Tibial nerve (tissue), 4 donors: ENCODE measurements around the gene ZC3H10. TPM values are rescaled to one million over a fixed set of nuclear protein-coding genes. Genes with fewer than 3 reads are reported as not detected.

Experiments
- DNase-seq, 2 donors: peaks; one replicate each; pipeline ENCODE4 v3.0.0-alpha.2; 2019; ENCODE audit warnings: low spot score in 2 of 2
- H3K27ac ChIP-seq, 4 donors: fragments of 200-600 bp; sonication (generic) in 3 of 4; one replicate each; pipeline ENCODE4 v1.5.1; 2017 to 2019; ENCODE audit warnings: mild to moderate bottlenecking in 1 of 4
- H3K27me3 ChIP-seq, 2 donors: fragments of 200-600 bp; sonication (generic) in 1 of 2; one replicate each; pipeline versions ENCODE4 v1.5.1 to v1.6.0; 2017 to 2019
- H3K36me3 ChIP-seq, 3 donors: fragments of 200-600 bp; sonication (generic); one replicate each; pipeline ENCODE4 v1.5.1; 2018 to 2019
- H3K4me1 ChIP-seq, 4 donors: fragments of 200-600 bp; sonication (generic) in 3 of 4; one replicate each; pipeline ENCODE4 v1.5.1; 2017 to 2019
- H3K4me3 ChIP-seq, 4 donors: fragments of 200-600 bp; sonication (generic) in 3 of 4; one replicate each; pipeline ENCODE4 v1.5.1; 2017 to 2019; ENCODE audit warnings: mild to moderate bottlenecking in 1 of 4, moderate library complexity in 1 of 4
- H3K9me3 ChIP-seq, 4 donors: fragments of 200-600 bp; sonication (generic) in 3 of 4; one replicate each; pipeline ENCODE4 v1.5.1; 2017 to 2019
- CTCF ChIP-seq, 5 experiments: fragments of 200-600 bp in 3 of 5; fragments of 450-650 bp in 2 of 5; sonication (generic) in 3 of 5; IDR thresholded peaks; one replicate each; pipeline ENCODE4 v1.5.1; 2016 to 2019; ENCODE audit warnings: antibody characterized with exemption in 5 of 5, mild to moderate bottlenecking in 3 of 5, moderate library complexity in 2 of 5
- EP300 ChIP-seq, 2 donors: sonication (generic); formaldehyde crosslinking; IDR thresholded peaks; one replicate each; pipeline ENCODE4 v1.6.1; 2017; ENCODE audit warnings: antibody characterized with exemption in 2 of 2, mild to moderate bottlenecking in 1 of 2
- POLR2A ChIP-seq, 2 donors: fragments of 450-650 bp; IDR thresholded peaks; one replicate each; pipeline ENCODE4 v1.6.1; 2017; ENCODE audit warnings: antibody characterized with exemption in 2 of 2, mild to moderate bottlenecking in 2 of 2, moderate library complexity in 2 of 2
- WGBS, 2 donors: methylation state at CpG; one replicate each; pipeline ENCODE4 v1.1.5; 2018; 5-methylcytosine and 5-hydroxymethylcytosine counted together
- total RNA-seq, 4 donors: library from RNA; depleted of rRNA; stranded (reverse); fragments of >200 nt; gene quantifications; one replicate each; pipeline ENCODE4 v1.1.0, GENCODE V29; 2016

Gene ZC3H10
- total RNA-seq, 4 donors from 2014 or later, result 2.9 to 5.1 (median 4.8) TPM

GRCh38 chr12:56160193-56160763 lies 42.2 kb downstream of the ZC3H10 start:
- peaks cover 0 to 41% (median 31%) of the 10 kb centered on the region in 4 donors for H3K4me1 ChIP-seq
- TF ChIP-seq EP300 (IDR thresholded peaks at IDR 0.05), result peak in 1 of 2 donors; percentile 46
- TF ChIP-seq POLR2A (IDR thresholded peaks at IDR 0.05), result no peak
- TF ChIP-seq CTCF (IDR thresholded peaks at IDR 0.05), result no peak
- no peak for DNase-seq

GRCh38 chr12:56160894-56161689 lies 43.0 kb downstream of the ZC3H10 start:
- H3K27me3 ChIP-seq, result no peaks in the 10 kb centered on the region
- H3K9me3 ChIP-seq, result no peaks in the 10 kb centered on the region
- DNase-seq, result no peak
- H3K4me3 ChIP-seq, result peak overlapping the region; percentile 28 to 94 (median 76)
- no peak for TF ChIP-seq POLR2A (IDR thresholded peaks at IDR 0.05)
- 51 to 64% methylated on average over 11 of the region's 11 CpGs for WGBS, 2 donors
- H3K27ac ChIP-seq, result peak overlapping the region; percentile 96 to 98 (median 98)
- H3K36me3 ChIP-seq, result peaks cover 0 to 67% (median 29%) of the 10 kb centered on the region in 3 donors
- H3K4me1 ChIP-seq, result peaks cover 0 to 41% (median 31%) of the 10 kb centered on the region in 4 donors

More at GRCh38 chr12:56160193-56160763, 42.2 kb downstream of the ZC3H10 start:
- H3K27me3 ChIP-seq, result no peaks in the 10 kb centered on the region
- WGBS, 2 donors, result 18 to 21% methylated on average over 7 of the region's 7 CpGs
- H3K27ac ChIP-seq, result peak overlapping the region; percentile 96 to 98 (median 98)
- no peaks in the 10 kb centered on the region for H3K9me3 ChIP-seq
- peak overlapping the region; percentile 69 to 94 (median 89) for H3K4me3 ChIP-seq
- H3K36me3 ChIP-seq, result peaks cover 0 to 59% (median 25%) of the 10 kb centered on the region in 3 donors

- no peak for DNase-seq
- Histone ChIP-seq H3K9me3 (no peaks in the 10 kb centered on the region), H3K27me3 (no peaks in the 10 kb centered on the region), H3K4me1 (peaks cover 0 to 39% (median 31%) of the 10 kb centered on the region in 4 donors), H3K36me3 (peaks cover 0 to 75% (median 29%) of the 10 kb centered on the region in 3 donors), H3K4me3 (peak overlapping the region in 1 of 4 donors; percentile 84), H3K27ac (peak overlapping the region in 3 of 4 donors; percentile 96 to 98 (median 97))
- 70 to 72% methylated on average over 10 of the region's 10 CpGs for WGBS, 2 donors
- no peak for TF ChIP-seq EP300 (IDR thresholded peaks at IDR 0.05)
- TF ChIP-seq POLR2A (IDR thresholded peaks at IDR 0.05), result no peak
- TF ChIP-seq CTCF (IDR thresholded peaks at IDR 0.05), result no peak
Observed at GRCh38 chr12:56161690-56162351, 43.8 kb downstream of the ZC3H10 start.

- Histone ChIP-seq H3K4me1 (peaks cover 0 to 32% (median 28%) of the 10 kb centered on the region in 4 donors), H3K4me3 (no peak overlapping the region), H3K27ac (peak overlapping the region in 2 of 4 donors; percentile 27 to 30), H3K36me3 (peaks cover 0 to 83% (median 36%) of the 10 kb centered on the region in 3 donors), H3K27me3 (no peaks in the 10 kb centered on the region), H3K9me3 (no peaks in the 10 kb centered on the region)
- 48 to 49% methylated on average over 11 of the region's 11 CpGs for WGBS, 2 donors
- TF ChIP-seq CTCF (IDR thresholded peaks at IDR 0.05) (no peak), POLR2A (IDR thresholded peaks at IDR 0.05) (no peak), EP300 (IDR thresholded peaks at IDR 0.05) (peak in 1 of 2 donors; percentile 43)
- no peak for DNase-seq
Observed at GRCh38 chr12:56162468-56163290, 44.6 kb downstream of the ZC3H10 start.
